Fibroblast of lung (primary cell): ENCODE results near the gene HS3ST3A1.

ENCODE experiments used
- CTCF ChIP-seq, 2 donors: IDR thresholded peaks in 1 of 2; conservative IDR thresholded peaks in 1 of 2; 1 replicate in 1 of 2; 2 replicates in 1 of 2; pipeline ENCODE4 v1.5.1; 2011 to 2012; ENCODE audit warnings: low read length in 2 of 2, control low read depth in 1 of 2, inconsistent platforms in 1 of 2, low read depth in 1 of 2, mild to moderate bottlenecking in 1 of 2
- EZH2 ChIP-seq: IDR thresholded peaks from 2 replicates; pipeline ENCODE4 v1.5.1; 2012; ENCODE audit warnings: low read length, control low read depth, mild to moderate bottlenecking; ENCODE audit errors: missing control alignments

- TF ChIP-seq CTCF (conservative IDR thresholded peaks at IDR 0.05 in 1 of 2, IDR thresholded peaks at IDR 0.05 in 1 of 2; ENCODE audit: low read depth in 1 of 2, low read length in 2 of 2): no peak
- no peak for TF ChIP-seq EZH2
Observed at GRCh38 chr17:13589658-13590057, 12.1 kb downstream of the HS3ST3A1 start.
